Keratinocyte (primary cell): ENCODE measurements around the gene LRRC27.
"Not testable (repeated sequence)": the region's sequence is repeated elsewhere in the genome, so short reads cannot be mapped to it uniquely, and the experiment has no call there.

ENCODE experiments used
- EZH2 ChIP-seq: IDR thresholded peaks from one replicate; pipeline ENCODE4 v1.6.1; 2012; ENCODE audit warnings: inconsistent platforms, mild to moderate bottlenecking, low read length, moderate library complexity
- TF ChIP-seq, protein P1 (sequence below), 3 experiments: IDR thresholded peaks in 1 of 3; conservative IDR thresholded peaks in 1 of 3; optimal IDR thresholded peaks in 1 of 3; 2 replicates in 2 of 3; 3 replicates in 1 of 3; pipeline versions ENCODE3 to v1.5.1; 2011; ENCODE audit warnings: low read length in 3 of 3, mild to moderate bottlenecking in 3 of 3, moderate library complexity in 2 of 3, control low read depth in 1 of 3, inconsistent platforms in 1 of 3; ENCODE audit not compliant: insufficient read depth in 2 of 3; ENCODE audit errors: extremely low read depth in 1 of 3

GRCh38 chr10:132295481-132295880, 36.5 kb upstream of the LRRC27 start:
- not testable (repeated sequence) for TF ChIP-seq EZH2
- TF ChIP-seq, protein P1, sequence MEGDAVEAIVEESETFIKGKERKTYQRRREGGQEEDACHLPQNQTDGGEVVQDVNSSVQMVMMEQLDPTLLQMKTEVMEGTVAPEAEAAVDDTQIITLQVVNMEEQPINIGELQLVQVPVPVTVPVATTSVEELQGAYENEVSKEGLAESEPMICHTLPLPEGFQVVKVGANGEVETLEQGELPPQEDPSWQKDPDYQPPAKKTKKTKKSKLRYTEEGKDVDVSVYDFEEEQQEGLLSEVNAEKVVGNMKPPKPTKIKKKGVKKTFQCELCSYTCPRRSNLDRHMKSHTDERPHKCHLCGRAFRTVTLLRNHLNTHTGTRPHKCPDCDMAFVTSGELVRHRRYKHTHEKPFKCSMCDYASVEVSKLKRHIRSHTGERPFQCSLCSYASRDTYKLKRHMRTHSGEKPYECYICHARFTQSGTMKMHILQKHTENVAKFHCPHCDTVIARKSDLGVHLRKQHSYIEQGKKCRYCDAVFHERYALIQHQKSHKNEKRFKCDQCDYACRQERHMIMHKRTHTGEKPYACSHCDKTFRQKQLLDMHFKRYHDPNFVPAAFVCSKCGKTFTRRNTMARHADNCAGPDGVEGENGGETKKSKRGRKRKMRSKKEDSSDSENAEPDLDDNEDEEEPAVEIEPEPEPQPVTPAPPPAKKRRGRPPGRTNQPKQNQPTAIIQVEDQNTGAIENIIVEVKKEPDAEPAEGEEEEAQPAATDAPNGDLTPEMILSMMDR (optimal IDR thresholded peaks at IDR 0.05 in 1 of 3, IDR thresholded peaks at IDR 0.05 in 1 of 3, conservative IDR thresholded peaks at IDR 0.05 in 1 of 3; ENCODE audit: extremely low read depth in 1 of 3, insufficient read depth in 2 of 3, low read length in 3 of 3), result not testable (repeated sequence)
